ENCODE measurements around the gene RGL2. TPM values are rescaled to one million over a fixed set of nuclear protein-coding genes. Genes with fewer than 3 reads are reported as not detected.
A peak's percentile ranks its signal among the peaks of the same experiment; 100 is the strongest.

The RGL2 gene
- total and polyA plus RNA-seq, 2 of the 13 experiments (the other 11 are each of a cell fraction or from before 2014, with no cell fraction given): 22.9 to 47.4 TPM

DNA sequence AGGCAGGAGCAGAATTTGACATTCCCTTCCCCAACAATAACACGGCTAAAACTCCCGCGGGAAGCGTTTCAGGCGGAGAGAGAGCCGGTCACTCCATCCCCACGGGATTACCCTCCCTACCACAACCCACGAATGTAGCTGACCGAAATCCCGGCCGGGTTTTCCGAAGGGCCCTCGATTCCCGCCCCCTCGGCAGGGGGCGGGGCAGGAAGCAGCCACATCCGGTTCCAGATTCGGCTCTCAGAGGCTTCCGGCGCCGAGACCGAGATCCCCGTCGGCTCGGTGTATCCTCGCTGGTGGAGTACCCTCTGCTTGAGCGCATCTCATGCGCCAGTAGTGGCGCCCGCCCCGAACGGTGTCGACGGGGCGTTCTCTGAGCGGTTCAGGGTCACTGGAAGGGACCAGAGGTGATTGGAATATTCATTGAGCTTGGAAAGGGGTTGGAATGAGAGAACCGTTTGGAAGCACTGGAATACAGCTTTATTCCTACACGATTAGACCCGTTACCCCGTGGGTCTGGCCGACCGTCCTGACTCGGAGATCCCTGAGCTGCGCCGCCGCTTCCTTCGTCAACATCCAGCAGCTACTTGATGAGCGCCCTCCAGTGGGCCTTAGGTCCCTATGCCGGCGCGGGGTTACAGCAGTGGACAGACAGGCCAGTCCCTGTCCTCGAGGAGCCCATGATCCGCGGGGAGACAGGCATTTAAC, 649 bp upstream of the RGL2 start (continued):
- TF ChIP-seq TFDP2 (CRISPR knock-in tag; IDR thresholded peaks at IDR 0.05) (peak; percentile 82), FLYWCH1 (CRISPR knock-in tag; IDR thresholded peaks at IDR 0.05) (0 out of 2 replicates have a peak, but pooled peaks have one; percentile 44), DPF2 (CRISPR knock-in tag; IDR thresholded peaks at IDR 0.05; ENCODE audit: borderline replicate concordance, low read depth) (no peak), MLLT10 (CRISPR knock-in tag; IDR thresholded peaks at IDR 0.05) (no peak), MTA1 (CRISPR knock-in tag; IDR thresholded peaks at IDR 0.05; ENCODE audit: borderline replicate concordance) (peak; percentile 83), ARID2 (CRISPR knock-in tag; IDR thresholded peaks at IDR 0.05; ENCODE audit: borderline replicate concordance) (peak; percentile 42; the same call in 1 of the 2 replicates), STAT6 (CRISPR knock-in tag; IDR thresholded peaks at IDR 0.05; ENCODE audit: borderline replicate concordance) (peak; percentile 94), UBTF (CRISPR knock-in tag; IDR thresholded peaks at IDR 0.05) (peak; percentile 77; the same call in 1 of the 2 replicates), MXD4 (CRISPR knock-in tag; IDR thresholded peaks at IDR 0.05) (peak; percentile 80), MIXL1 (CRISPR knock-in tag; IDR thresholded peaks at IDR 0.05) (no peak), ZNF768 (CRISPR knock-in tag; IDR thresholded peaks at IDR 0.05) (peak; percentile 66; the same call in 1 of the 2 replicates), IKZF5 (CRISPR knock-in tag; IDR thresholded peaks at IDR 0.05) (peak; percentile 94), DR1 (CRISPR knock-in tag; IDR thresholded peaks at IDR 0.05) (peak; percentile 69; the same call in 1 of the 2 replicates), ZNF484 (CRISPR knock-in tag; IDR thresholded peaks at IDR 0.05; ENCODE audit: borderline replicate concordance, low read depth) (no peak), ZNF501 (CRISPR knock-in tag; IDR thresholded peaks at IDR 0.05) (peak; percentile 94), ZNF883 (CRISPR knock-in tag; IDR thresholded peaks at IDR 0.05; ENCODE audit: not compliant biosample characterization) (no peak), REXO4 (CRISPR knock-in tag; IDR thresholded peaks at IDR 0.05; ENCODE audit: borderline replicate concordance) (no peak; the same call in 1 of the 2 replicates)
- TF ChIP-seq, protein P1, sequence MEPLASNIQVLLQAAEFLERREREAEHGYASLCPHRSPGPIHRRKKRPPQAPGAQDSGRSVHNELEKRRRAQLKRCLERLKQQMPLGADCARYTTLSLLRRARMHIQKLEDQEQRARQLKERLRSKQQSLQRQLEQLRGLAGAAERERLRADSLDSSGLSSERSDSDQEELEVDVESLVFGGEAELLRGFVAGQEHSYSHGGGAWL (CRISPR knock-in tag; IDR thresholded peaks at IDR 0.05): peak; percentile 57
- TF ChIP-seq, protein P2, sequence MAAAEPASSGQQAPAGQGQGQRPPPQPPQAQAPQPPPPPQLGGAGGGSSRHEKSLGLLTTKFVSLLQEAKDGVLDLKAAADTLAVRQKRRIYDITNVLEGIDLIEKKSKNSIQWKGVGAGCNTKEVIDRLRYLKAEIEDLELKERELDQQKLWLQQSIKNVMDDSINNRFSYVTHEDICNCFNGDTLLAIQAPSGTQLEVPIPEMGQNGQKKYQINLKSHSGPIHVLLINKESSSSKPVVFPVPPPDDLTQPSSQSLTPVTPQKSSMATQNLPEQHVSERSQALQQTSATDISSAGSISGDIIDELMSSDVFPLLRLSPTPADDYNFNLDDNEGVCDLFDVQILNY (CRISPR knock-in tag; conservative IDR thresholded peaks at IDR 0.05): peak; percentile 60

Measured in HepG2 (cell line).